GM12873 (cell line): ENCODE results near the gene UBXN2A.
A peak's percentile ranks its signal among the peaks of the same experiment; 100 is the strongest.

Source experiments
- CTCF ChIP-seq: IDR thresholded peaks from 2 replicates; pipeline ENCODE4 v1.5.1; 2012; ENCODE audit warnings: low read depth, mild to moderate bottlenecking, moderate library complexity, low read length, control low read depth; ENCODE audit not compliant: insufficient read depth; ENCODE audit errors: missing control alignments

Gene UBXN2A

DNA sequence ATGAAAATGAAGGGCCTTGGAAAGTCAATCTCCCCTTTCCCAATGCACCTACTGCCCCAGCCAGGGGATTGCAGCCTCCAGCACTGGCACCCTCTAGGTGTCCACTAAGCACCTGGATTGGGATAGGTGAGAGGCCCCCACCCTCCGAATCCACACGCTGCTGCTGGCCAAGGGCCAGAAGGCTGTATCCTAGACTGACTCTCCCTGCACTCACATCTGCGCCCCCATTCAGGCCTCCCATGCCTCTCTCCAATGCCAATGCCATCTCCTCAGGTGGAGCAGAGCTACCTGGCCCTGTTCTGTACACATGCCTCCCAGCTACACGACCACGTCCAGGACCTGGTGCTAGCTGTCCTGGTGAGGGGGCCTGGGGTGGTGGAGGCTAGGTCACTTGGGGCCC is 79.5 kb downstream of the UBXN2A start:
- TF ChIP-seq CTCF: no peak

DNA sequence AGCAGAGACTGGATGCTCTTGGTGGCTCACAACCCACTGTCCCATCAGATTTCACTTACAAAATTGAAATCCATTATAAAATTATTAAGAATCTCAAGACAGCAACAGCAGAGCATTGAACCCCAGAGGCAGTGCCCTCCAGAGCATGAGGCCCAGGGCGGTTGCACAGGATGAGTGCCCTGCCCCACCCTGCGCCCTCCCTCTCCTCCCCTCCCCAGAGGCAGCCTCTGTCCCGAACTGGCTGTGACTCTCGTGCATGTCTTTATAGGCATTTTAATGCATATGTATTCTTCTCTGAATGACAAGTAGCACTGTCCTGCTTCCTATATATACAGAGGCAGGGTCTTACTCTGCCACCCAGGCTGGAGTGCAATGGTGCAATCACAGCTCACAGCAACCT is 80.0 kb downstream of the UBXN2A start:
- no peak for TF ChIP-seq CTCF

- TF ChIP-seq CTCF: peak; percentile 60
These were observed 81.1 kb downstream of the UBXN2A start for GRCh38 chr2:24021122-24021998.

DNA sequence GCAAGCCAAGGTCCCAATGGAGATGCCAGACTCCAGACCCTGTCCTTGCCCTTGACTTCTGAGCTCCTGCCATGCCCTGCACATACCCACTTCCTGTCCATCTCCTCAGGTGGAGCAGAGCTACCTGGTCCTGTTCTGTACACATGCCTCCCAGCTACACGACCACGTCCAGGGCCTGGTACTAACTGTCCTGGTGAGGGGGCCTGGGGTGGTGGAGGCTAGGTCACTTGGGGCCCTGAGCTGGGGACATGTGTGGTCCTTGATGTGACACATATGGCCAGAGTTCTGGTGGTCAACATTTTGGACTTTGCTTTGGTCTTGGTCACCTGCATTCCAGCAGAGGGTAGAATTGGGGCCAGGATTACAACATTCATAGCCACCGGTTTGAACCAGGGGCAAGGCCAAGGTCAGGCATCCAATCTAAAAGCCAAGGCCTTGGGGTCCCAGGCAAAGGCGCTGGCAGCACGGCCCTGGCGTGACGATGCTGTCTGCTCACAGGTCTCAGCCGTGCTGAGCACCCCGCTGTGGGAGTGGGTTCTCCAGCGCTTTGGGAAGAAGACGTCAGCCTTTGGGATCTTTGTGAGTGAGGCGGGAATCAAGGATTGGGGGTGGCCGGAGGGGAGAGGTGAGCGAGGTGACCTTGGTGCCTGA is 82.2 kb downstream of the UBXN2A start:
- no peak for TF ChIP-seq CTCF

DNA sequence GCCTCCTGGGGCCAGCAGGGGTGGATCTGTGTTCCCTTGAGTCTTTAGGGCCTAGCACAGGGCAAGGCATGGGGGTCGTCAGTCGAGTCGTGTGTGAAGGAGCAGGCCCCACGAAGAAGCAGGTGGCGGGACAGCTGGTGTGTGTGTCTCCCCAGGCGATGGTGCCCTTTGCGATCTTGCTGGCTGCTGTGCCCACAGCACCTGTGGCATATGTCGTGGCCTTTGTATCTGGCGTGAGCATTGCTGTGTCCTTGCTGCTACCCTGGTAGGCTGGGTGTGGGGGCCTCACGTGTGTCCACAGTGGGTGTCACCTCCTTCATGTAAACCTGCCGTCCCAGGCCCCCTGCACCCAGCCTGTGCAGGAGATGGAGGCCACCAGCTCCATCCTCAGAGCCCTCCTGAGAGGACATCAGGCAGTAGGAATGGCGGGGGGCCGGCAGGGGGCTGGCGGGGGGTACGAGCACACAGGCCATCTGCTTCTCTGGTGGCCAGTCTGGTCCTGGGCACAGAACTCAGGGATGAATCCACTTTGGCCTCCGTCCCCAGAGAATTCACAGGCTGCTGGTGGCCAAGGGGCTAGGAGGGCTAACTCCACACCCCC is 82.8 kb downstream of the UBXN2A start:
- TF ChIP-seq CTCF: no peak

GRCh38 chr2:24024018-24024417 is 83.8 kb downstream of the UBXN2A start:
- peak; percentile 6 for TF ChIP-seq CTCF

DNA sequence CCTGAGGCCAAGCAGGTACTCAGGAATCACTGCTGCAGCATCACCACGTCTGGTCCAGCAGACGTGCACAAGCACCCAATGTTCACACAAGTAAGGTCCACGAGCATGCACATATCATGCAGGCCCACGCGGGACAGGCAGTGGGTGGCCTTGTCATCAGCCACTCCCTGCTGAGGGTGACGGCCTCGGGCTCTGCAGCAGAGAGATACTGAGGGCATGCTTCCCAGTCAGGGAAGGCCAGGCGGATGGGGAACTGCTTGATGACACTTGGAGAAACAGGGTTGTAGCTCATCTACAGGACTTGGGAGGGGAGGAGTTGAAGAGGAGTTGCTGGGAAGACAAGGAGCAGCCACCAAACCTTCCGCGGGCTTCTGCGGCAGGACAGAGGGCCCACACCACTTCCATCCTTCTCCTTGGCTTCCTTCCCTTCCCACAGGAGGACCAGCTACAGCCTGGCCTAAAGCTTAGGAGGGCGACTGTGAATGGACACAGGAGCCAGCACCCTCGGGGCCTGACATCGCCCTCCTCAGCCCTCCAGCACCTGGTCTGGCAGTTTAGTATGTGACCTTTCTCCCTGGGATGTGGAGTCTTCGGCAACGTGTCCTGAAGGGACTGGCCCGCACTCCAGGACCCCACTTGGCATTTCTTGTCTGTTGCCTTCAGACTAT is 84.9 kb downstream of the UBXN2A start:
- TF ChIP-seq CTCF: no peak
